Peyer's patch (tissue), 4 donors: ENCODE results near the gene RBM33. TPM values are rescaled to one million over a fixed set of nuclear protein-coding genes. Genes with fewer than 3 reads are reported as not detected.

ENCODE experiments used
- DNase-seq, 3 donors: peaks; one replicate each; pipeline ENCODE4 v3.0.0-alpha.2; 2017 to 2019
- H3K27ac ChIP-seq, 4 donors: fragments of 200-600 bp; sonication (generic); one replicate each; pipeline ENCODE4 v1.5.1; 2016 to 2019
- H3K27me3 ChIP-seq, 2 donors: fragments of 200-600 bp; sonication (generic); one replicate each; pipeline ENCODE4 v1.5.1; 2019
- H3K36me3 ChIP-seq, 3 donors: fragments of 200-600 bp; sonication (generic); one replicate each; pipeline ENCODE4 v1.5.1; 2016 to 2019
- H3K4me1 ChIP-seq, 4 donors: fragments of 200-600 bp; sonication (generic); one replicate each; pipeline ENCODE4 v1.5.1; 2016 to 2019
- H3K4me3 ChIP-seq, 4 donors: fragments of 200-600 bp; sonication (generic); 1 replicate in 3 of 4; 2 replicates in 1 of 4; pipeline ENCODE4 v1.5.1; 2016 to 2019; ENCODE audit warnings: mild to moderate bottlenecking in 1 of 4
- H3K9me3 ChIP-seq, 4 donors: fragments of 200-600 bp; sonication (generic); one replicate each; pipeline ENCODE4 v1.5.1; 2016 to 2019; ENCODE audit warnings: mild to moderate bottlenecking in 1 of 4
- POLR2A ChIP-seq, 2 donors: fragments of 450-650 bp; IDR thresholded peaks; one replicate each; pipeline ENCODE4 v1.5.1; 2017; ENCODE audit warnings: antibody characterized with exemption in 2 of 2, mild to moderate bottlenecking in 2 of 2, moderate library complexity in 2 of 2
- total RNA-seq, 4 donors: library from RNA; depleted of rRNA; stranded (reverse); fragments of >200 nt; gene quantifications; one replicate each; pipeline ENCODE4 v1.1.0, GENCODE V29; 2016
- TF ChIP-seq, protein P1 (sequence below), 6 experiments: fragments of 450-650 bp in 4 of 6; fragments of 200-600 bp in 2 of 6; sonication (generic) in 1 of 6; IDR thresholded peaks; one replicate each; pipeline ENCODE4 v1.5.1; 2017 to 2019; ENCODE audit warnings: antibody characterized with exemption in 6 of 6, mild to moderate bottlenecking in 3 of 6, moderate library complexity in 1 of 6

The RBM33 gene
- total RNA-seq, 4 donors from 2014 or later = 87.4 to 191 (median 123) TPM

GRCh38 chr7:155804431-155804831 lies 160.0 kb downstream of the RBM33 start:
- peak overlapping the region in 3 of 4 donors; percentile 14 to 46 (median 42) for H3K4me3 ChIP-seq
- no peak for TF ChIP-seq POLR2A (IDR thresholded peaks at IDR 0.05)
- TF ChIP-seq, protein P1, sequence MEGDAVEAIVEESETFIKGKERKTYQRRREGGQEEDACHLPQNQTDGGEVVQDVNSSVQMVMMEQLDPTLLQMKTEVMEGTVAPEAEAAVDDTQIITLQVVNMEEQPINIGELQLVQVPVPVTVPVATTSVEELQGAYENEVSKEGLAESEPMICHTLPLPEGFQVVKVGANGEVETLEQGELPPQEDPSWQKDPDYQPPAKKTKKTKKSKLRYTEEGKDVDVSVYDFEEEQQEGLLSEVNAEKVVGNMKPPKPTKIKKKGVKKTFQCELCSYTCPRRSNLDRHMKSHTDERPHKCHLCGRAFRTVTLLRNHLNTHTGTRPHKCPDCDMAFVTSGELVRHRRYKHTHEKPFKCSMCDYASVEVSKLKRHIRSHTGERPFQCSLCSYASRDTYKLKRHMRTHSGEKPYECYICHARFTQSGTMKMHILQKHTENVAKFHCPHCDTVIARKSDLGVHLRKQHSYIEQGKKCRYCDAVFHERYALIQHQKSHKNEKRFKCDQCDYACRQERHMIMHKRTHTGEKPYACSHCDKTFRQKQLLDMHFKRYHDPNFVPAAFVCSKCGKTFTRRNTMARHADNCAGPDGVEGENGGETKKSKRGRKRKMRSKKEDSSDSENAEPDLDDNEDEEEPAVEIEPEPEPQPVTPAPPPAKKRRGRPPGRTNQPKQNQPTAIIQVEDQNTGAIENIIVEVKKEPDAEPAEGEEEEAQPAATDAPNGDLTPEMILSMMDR (IDR thresholded peaks at IDR 0.05) = no peak
- H3K4me1 ChIP-seq = peaks cover 0 to 60% (median 21%) of the 10 kb centered on the region in 4 donors
- H3K36me3 ChIP-seq = no peaks in the 10 kb centered on the region
- peaks cover 0 to 26% of the 10 kb centered on the region in 2 donors for H3K27me3 ChIP-seq
- H3K9me3 ChIP-seq = no peaks in the 10 kb centered on the region
- peak overlapping the region in 1 of 4 donors; percentile 43 for H3K27ac ChIP-seq
- DNase-seq = peak in 1 of 3 donors; percentile 45

DNA sequence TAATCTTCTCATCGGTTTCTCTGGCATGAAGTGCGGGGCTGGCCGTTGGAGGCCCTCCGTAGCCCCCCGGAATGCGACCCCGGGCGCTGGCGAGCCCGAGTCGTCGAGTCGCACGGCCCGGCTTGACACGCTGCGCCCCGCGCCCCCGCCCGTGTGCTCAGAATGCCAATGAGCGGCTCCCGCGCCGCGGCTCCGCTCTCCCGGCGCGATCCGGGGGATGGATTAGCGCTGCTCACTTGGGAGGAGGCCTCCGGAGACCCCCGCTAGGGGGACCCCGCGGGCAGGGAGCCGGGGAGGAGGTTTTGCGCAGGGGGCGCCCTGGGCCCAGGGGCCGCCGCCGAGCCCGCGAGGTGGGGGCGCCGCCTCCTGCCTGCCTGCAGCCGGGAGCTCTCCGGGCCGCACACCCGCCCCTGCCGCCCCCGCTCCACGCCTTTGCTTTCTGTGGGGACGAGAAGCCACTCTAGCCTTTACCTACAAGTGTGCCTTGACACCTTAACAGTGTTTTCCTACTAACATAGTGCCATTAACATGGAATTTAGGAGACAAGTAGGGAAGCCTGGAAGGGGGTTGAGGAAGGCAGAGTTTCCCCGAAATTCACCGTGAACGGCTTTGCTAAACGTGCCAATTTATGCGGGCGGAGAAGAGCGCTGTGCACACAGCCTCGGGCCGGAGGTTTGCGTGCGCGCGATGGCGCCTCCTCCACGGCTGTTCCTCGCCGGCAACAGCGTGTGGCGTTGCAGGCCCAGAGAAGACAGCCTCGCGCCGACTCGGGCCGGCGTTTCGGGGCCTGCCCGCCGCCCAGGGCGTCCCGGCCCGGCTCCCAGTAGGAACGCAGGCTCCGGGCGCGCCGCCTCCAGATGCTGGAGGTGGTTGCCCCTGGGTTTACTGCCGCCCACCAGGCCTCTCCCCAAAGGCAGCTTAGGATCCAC lies 160.7 kb downstream of the RBM33 start:
- no peaks in the 10 kb centered on the region for H3K9me3 ChIP-seq
- peaks cover 0 to 68% (median 21%) of the 10 kb centered on the region in 4 donors for H3K4me1 ChIP-seq
- peak overlapping the region; percentile 14 to 46 (median 38) for H3K4me3 ChIP-seq
- H3K27ac ChIP-seq = no peak overlapping the region
- DNase-seq = peak; percentile 30 to 64 (median 60)
- H3K27me3 ChIP-seq = peaks cover 0 to 33% of the 10 kb centered on the region in 2 donors
- TF ChIP-seq, protein P1 (IDR thresholded peaks at IDR 0.05) = peak in 5 of 6 experiments; percentile 17 to 62 (median 56)
- TF ChIP-seq POLR2A (IDR thresholded peaks at IDR 0.05) = no peak
- H3K36me3 ChIP-seq = no peaks in the 10 kb centered on the region

DNA sequence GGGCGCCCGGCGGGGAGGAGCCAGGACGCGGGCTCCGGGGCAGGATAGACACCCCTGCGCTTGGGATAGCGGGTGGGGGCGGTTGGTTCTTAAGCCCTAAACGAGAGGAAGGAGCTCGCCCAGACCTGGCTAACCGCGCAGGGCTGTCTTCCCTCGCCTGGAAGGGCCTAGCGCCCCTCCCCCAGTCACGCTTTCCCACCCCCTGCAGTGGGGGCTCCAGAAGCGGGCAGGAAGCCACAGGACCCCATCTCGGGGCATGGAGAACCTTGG lies 161.3 kb downstream of the RBM33 start:
- Histone ChIP-seq H3K4me1 (peaks cover 0 to 74% (median 21%) of the 10 kb centered on the region in 4 donors), H3K4me3 (peak overlapping the region; percentile 14 to 46 (median 38)), H3K27ac (no peak overlapping the region), H3K9me3 (no peaks in the 10 kb centered on the region), H3K27me3 (peaks cover 0 to 38% of the 10 kb centered on the region in 2 donors), H3K36me3 (no peaks in the 10 kb centered on the region)
- no peak for DNase-seq
- TF ChIP-seq, protein P1 (IDR thresholded peaks at IDR 0.05) = no peak
- no peak for TF ChIP-seq POLR2A (IDR thresholded peaks at IDR 0.05)

- DNase-seq = peak in 1 of 3 donors; percentile 44
- Histone ChIP-seq H3K27ac (no peak overlapping the region), H3K36me3 (no peaks in the 10 kb centered on the region), H3K4me1 (peaks cover 0 to 79% (median 21%) of the 10 kb centered on the region in 4 donors), H3K9me3 (no peaks in the 10 kb centered on the region), H3K27me3 (peaks cover 0 to 39% of the 10 kb centered on the region in 2 donors), H3K4me3 (peak overlapping the region in 2 of 4 donors; percentile 35 to 42)
- TF ChIP-seq, protein P1 (IDR thresholded peaks at IDR 0.05) = no peak
- no peak for TF ChIP-seq POLR2A (IDR thresholded peaks at IDR 0.05)
These were observed 161.8 kb downstream of the RBM33 start for GRCh38 chr7:155806096-155806871.

- peak overlapping the region in 2 of 4 donors; percentile 68 to 82 for H3K27ac ChIP-seq
- TF ChIP-seq POLR2A (IDR thresholded peaks at IDR 0.05) = no peak
- TF ChIP-seq, protein P1 (IDR thresholded peaks at IDR 0.05) = no peak
- DNase-seq = peak in 1 of 3 donors; percentile 40
- no peak overlapping the region for H3K4me3 ChIP-seq
- H3K4me1 ChIP-seq = peaks cover 0 to 88% (median 21%) of the 10 kb centered on the region in 4 donors
- no peaks in the 10 kb centered on the region for H3K36me3 ChIP-seq
- H3K27me3 ChIP-seq = peaks cover 0 to 47% of the 10 kb centered on the region in 2 donors
- H3K9me3 ChIP-seq = no peaks in the 10 kb centered on the region
These were observed 162.7 kb downstream of the RBM33 start for GRCh38 chr7:155807065-155807671.
